GM20000 (cell line): Measurements from ENCODE around the gene IREB2.

ENCODE experiments used
- DNase-seq: peaks from one replicate; pipeline ENCODE4 v3.0.0; 2012; ENCODE audit warnings: low spot score
- CTCF ChIP-seq: IDR thresholded peaks from 2 replicates; pipeline ENCODE4 v1.5.1; 2012; ENCODE audit warnings: mild to moderate bottlenecking, control low read depth; ENCODE audit errors: extremely low read depth, missing control alignments

Gene IREB2

GRCh38 chr15:78422571-78423340, 15.3 kb upstream of the IREB2 start:
- DNase-seq, result peak; percentile 75
- peak; percentile 95 for TF ChIP-seq CTCF

- TF ChIP-seq CTCF, result no peak
- no peak for DNase-seq
Measured at GRCh38 chr15:78424673-78425072, 13.3 kb upstream of the IREB2 start.

- DNase-seq, result no peak
- no peak for TF ChIP-seq CTCF
Measured at GRCh38 chr15:78425643-78426042, 12.4 kb upstream of the IREB2 start.

GRCh38 chr15:78426300-78426699, 11.7 kb upstream of the IREB2 start:
- no peak for DNase-seq
- no peak for TF ChIP-seq CTCF

GRCh38 chr15:78427953-78428352, 10.1 kb upstream of the IREB2 start:
- DNase-seq, result no peak
- TF ChIP-seq CTCF, result no peak

- no peak for TF ChIP-seq CTCF
- no peak for DNase-seq
Measured at GRCh38 chr15:78429477-78429876, 8.5 kb upstream of the IREB2 start.

- TF ChIP-seq CTCF, result no peak
- no peak for DNase-seq
Measured at GRCh38 chr15:78431955-78432354, 6.1 kb upstream of the IREB2 start.
